Mammary epithelial cell (primary cell): Measurements from ENCODE around the gene TJP3.

Experiments used
- CTCF ChIP-seq, 2 donors: IDR thresholded peaks in 1 of 2; conservative IDR thresholded peaks in 1 of 2; 2 replicates each; pipeline ENCODE4 v1.5.1; 2011 to 2012; ENCODE audit warnings: inconsistent platforms in 2 of 2, low read length in 2 of 2, mild to moderate bottlenecking in 2 of 2, control low read depth in 1 of 2, low read depth in 1 of 2; ENCODE audit not compliant: insufficient read depth in 1 of 2; ENCODE audit errors: extremely low read depth in 1 of 2
- EZH2 ChIP-seq: IDR thresholded peaks from 2 replicates; pipeline ENCODE4 v1.6.1; 2012; ENCODE audit warnings: low read length, inconsistent platforms, borderline replicate concordance

DNA sequence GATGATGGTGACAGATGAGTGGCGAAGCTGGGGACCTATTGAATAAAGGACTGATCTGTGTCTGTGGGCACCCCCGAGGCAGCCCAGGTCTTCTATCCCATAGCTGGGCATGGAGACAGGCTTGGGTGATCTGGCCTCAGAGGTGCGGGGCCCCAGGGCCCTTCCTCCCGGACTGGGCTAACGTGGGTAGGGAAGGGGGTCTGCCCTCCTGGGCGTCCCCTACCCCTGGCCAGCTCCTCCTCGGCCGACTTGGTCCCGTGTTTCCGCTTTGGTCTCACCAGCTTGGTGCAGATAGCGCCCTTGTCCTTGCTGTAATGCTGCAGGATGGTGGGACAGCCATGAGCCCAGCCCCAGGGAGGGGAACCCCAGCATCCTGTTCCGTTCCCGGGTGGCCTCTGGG, 74.7 kb downstream of the TJP3 start:
- no peak for TF ChIP-seq CTCF (conservative IDR thresholded peaks at IDR 0.05 in 1 of 2, IDR thresholded peaks at IDR 0.05 in 1 of 2; ENCODE audit: extremely low read depth in 1 of 2, insufficient read depth in 1 of 2, low read depth in 1 of 2, low read length in 2 of 2)
- TF ChIP-seq EZH2, result no peak
